ENCODE measurements around the gene SLC28A3. TPM values are rescaled to one million over a fixed set of nuclear protein-coding genes. Genes with fewer than 3 reads are reported as not detected.
A peak's percentile ranks its signal among the peaks of the same experiment; 100 is the strongest.

SLC28A3 gene
- total RNA-seq, 1 experiment from 2014 or later, result 0.13 TPM

DNA sequence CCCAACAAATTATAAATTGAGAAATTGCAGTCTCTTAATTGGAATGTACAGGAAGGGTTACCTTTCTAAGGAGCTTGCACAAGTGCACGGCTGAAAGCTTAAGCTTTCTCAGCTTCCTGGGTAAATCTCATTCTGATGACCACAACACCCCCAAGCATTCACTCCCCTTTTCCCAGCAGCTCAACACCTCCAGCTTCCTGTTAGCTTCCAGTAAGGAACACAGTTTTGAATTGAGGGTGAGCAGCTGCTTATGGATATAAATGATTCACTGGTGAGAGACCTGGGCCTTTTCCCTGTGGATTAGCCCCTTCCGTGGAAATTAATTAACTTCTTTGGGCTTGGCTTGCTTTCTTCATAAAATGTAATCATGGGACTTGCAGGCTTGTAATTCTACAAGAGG, 101.2 kb downstream of the SLC28A3 start:
- H3K27ac ChIP-seq, result no peak overlapping the region
- BruUV-seq (replicated peaks), result no TSS peak
- H2AFZ ChIP-seq, result no peak overlapping the region

DNA sequence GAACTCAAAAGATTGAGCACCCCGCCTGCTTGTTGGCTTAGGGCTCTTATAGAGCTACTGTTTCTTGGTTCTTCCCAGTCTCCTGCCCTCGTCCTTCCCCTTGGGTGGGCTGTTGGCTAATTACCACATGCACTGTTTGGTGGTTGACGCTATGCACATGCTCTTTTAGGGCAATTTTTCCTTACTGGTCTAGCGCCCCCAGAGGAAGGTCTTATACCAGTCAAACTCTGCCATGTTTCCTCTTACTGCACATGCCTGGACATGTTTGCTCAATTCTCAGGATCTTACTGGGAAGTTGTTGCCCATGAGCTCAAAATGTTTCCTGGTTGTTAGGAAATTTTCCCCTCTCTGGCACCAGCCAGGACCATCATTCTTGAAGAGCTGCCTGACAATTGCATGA, 101.9 kb downstream of the SLC28A3 start:
- intact Hi-C loops (cut with micrococcal nuclease; ENCODE audit: unreplicated experiment), result no loop called here
- no peaks in the 10 kb centered on the region for H3K79me2 ChIP-seq (ENCODE audit: low read depth)
- H4K20me1 ChIP-seq (ENCODE audit: insufficient read depth), result no peaks in the 10 kb centered on the region
- H3K27me3 ChIP-seq (ENCODE audit: insufficient read depth, low read depth), result no peaks in the 10 kb centered on the region
- ChIA-PET CTCF (no interaction called here), POLR2A (ENCODE audit: unreplicated experiment) (no interaction called here)
- H3K27ac ChIP-seq, result no peak overlapping the region
- no TSS peak for BruUV-seq (replicated peaks)
- no peaks in the 10 kb centered on the region for H3K9me2 ChIP-seq (ENCODE audit: insufficient read depth)
- no peaks in the 10 kb centered on the region for H3K36me3 ChIP-seq (ENCODE audit: low read depth)
- TF ChIP-seq, protein P1, sequence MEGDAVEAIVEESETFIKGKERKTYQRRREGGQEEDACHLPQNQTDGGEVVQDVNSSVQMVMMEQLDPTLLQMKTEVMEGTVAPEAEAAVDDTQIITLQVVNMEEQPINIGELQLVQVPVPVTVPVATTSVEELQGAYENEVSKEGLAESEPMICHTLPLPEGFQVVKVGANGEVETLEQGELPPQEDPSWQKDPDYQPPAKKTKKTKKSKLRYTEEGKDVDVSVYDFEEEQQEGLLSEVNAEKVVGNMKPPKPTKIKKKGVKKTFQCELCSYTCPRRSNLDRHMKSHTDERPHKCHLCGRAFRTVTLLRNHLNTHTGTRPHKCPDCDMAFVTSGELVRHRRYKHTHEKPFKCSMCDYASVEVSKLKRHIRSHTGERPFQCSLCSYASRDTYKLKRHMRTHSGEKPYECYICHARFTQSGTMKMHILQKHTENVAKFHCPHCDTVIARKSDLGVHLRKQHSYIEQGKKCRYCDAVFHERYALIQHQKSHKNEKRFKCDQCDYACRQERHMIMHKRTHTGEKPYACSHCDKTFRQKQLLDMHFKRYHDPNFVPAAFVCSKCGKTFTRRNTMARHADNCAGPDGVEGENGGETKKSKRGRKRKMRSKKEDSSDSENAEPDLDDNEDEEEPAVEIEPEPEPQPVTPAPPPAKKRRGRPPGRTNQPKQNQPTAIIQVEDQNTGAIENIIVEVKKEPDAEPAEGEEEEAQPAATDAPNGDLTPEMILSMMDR (conservative IDR thresholded peaks at IDR 0.05), result peak; percentile 67
- no peak for TF ChIP-seq EZH2 (IDR thresholded peaks at IDR 0.05; ENCODE audit: low read depth)
- no peaks in the 10 kb centered on the region for H3F3A ChIP-seq (ENCODE audit: insufficient read depth, low read depth)
- no peaks in the 10 kb centered on the region for H3K4me1 ChIP-seq (replicated peaks; ENCODE audit: insufficient read depth)
- H2AFZ ChIP-seq, result no peak overlapping the region
- no peak overlapping the region for H3K4me3 ChIP-seq
- no peaks in the 10 kb centered on the region for H3K9me3 ChIP-seq (ENCODE audit: insufficient read depth, low read depth)
- no peak for DNase-seq
- H3K4me2 ChIP-seq, result no peak overlapping the region

More for the DNA sequence above, 101.2 kb downstream of the SLC28A3 start:
- Histone ChIP-seq H3K4me1 (replicated peaks; ENCODE audit: insufficient read depth) (no peaks in the 10 kb centered on the region), H3K9me2 (ENCODE audit: insufficient read depth) (no peaks in the 10 kb centered on the region), H3K9me3 (ENCODE audit: insufficient read depth, low read depth) (no peaks in the 10 kb centered on the region), H3F3A (ENCODE audit: insufficient read depth, low read depth) (no peaks in the 10 kb centered on the region), H3K4me2 (no peak overlapping the region), H3K36me3 (ENCODE audit: low read depth) (no peaks in the 10 kb centered on the region), H3K4me3 (no peak overlapping the region), H3K27me3 (ENCODE audit: insufficient read depth, low read depth) (no peaks in the 10 kb centered on the region), H4K20me1 (ENCODE audit: insufficient read depth) (no peaks in the 10 kb centered on the region), H3K79me2 (ENCODE audit: low read depth) (no peaks in the 10 kb centered on the region)
- POLR2A ChIA-PET (ENCODE audit: unreplicated experiment), result no interaction called here
- DNase-seq, result no peak
- CTCF ChIA-PET, result no interaction called here
- no peak for TF ChIP-seq EZH2 (IDR thresholded peaks at IDR 0.05; ENCODE audit: low read depth)
- TF ChIP-seq, protein P1 (conservative IDR thresholded peaks at IDR 0.05), result no peak
- intact Hi-C loops (cut with micrococcal nuclease; ENCODE audit: unreplicated experiment), result no loop called here

DNA sequence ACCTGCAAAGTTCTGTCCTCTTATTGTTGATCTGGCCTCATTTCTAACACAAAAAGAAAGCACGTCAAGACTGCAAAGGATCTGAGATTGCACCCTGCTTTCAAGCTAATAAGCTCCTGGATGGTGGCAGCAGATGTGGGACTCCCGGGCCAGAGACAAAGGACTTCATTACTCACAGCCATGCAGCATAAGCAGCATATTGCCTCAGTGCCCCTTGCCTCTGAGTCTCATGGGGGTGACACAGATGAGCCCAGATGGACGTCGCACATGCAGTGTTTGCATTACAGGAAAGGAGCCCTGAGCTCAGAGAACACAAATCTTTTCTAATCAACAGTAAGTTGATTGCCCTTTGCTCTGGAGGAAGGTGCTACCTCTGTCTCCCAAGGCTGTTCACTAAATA, 105.0 kb downstream of the SLC28A3 start:
- H3K27me3 ChIP-seq (ENCODE audit: insufficient read depth, low read depth), result no peaks in the 10 kb centered on the region
- TF ChIP-seq, protein P1 (conservative IDR thresholded peaks at IDR 0.05), result no peak
- TF ChIP-seq EZH2 (IDR thresholded peaks at IDR 0.05; ENCODE audit: low read depth), result no peak
- H3K4me1 ChIP-seq (replicated peaks; ENCODE audit: insufficient read depth), result no peaks in the 10 kb centered on the region
- no peak overlapping the region for H3K27ac ChIP-seq
- no peak overlapping the region for H3K4me2 ChIP-seq
- POLR2A ChIA-PET (ENCODE audit: unreplicated experiment), result no interaction called here
- no peak overlapping the region for H3K4me3 ChIP-seq
- H3K36me3 ChIP-seq (ENCODE audit: low read depth), result no peaks in the 10 kb centered on the region
- CTCF ChIA-PET, result no interaction called here
- H3K9me2 ChIP-seq (ENCODE audit: insufficient read depth), result no peaks in the 10 kb centered on the region
- intact Hi-C loops (cut with micrococcal nuclease; ENCODE audit: unreplicated experiment), result no loop called here
- no peaks in the 10 kb centered on the region for H3K9me3 ChIP-seq (ENCODE audit: insufficient read depth, low read depth)
- no TSS peak for BruUV-seq (replicated peaks)
- no peaks in the 10 kb centered on the region for H3K79me2 ChIP-seq (ENCODE audit: low read depth)
- no peaks in the 10 kb centered on the region for H3F3A ChIP-seq (ENCODE audit: insufficient read depth, low read depth)
- DNase-seq, result no peak
- no peak overlapping the region for H2AFZ ChIP-seq
- H4K20me1 ChIP-seq (ENCODE audit: insufficient read depth), result no peaks in the 10 kb centered on the region
